ENCODE results near the gene DARS2.
A peak's percentile ranks its signal among the peaks of the same experiment; 100 is the strongest.
"Not testable (repeated sequence)": the region's sequence is repeated elsewhere in the genome, so short reads cannot be mapped to it uniquely, and the experiment has no call there.

DARS2 gene

GRCh38 chr1:173862146-173862768, 37.8 kb downstream of the DARS2 start:
- DNase-seq = not testable (repeated sequence)

GRCh38 chr1:173862769-173863223, 38.3 kb downstream of the DARS2 start:
- no peak for DNase-seq

GRCh38 chr1:173863224-173864161, 39.0 kb downstream of the DARS2 start:
- no peak for DNase-seq

- no peak for DNase-seq
Measured at GRCh38 chr1:173864179-173864867, 39.9 kb downstream of the DARS2 start.

- no peak for DNase-seq
Measured at GRCh38 chr1:173865468-173866164, 41.1 kb downstream of the DARS2 start.

- DNase-seq = no peak
Measured at GRCh38 chr1:173866413-173867115, 42.1 kb downstream of the DARS2 start.

- DNase-seq = no peak
Measured at GRCh38 chr1:173867141-173867752, 42.8 kb downstream of the DARS2 start.

GRCh38 chr1:173867753-173868265, 43.3 kb downstream of the DARS2 start, which contains the start of gene GAS5:
TSS of gene GAS5 (minus strand) at chr1:173867989.
- peak; percentile 100 for DNase-seq

- DNase-seq = peak; percentile 91
Measured at GRCh38 chr1:173868266-173869020, 44.0 kb downstream of the DARS2 start, which contains the start of gene ZBTB37. TSS of gene ZBTB37 (plus strand) at chr1:173868380. CDS start at chr1:173870226, 1,846 bp downstream.

GRCh38 chr1:173869021-173869359, 44.5 kb downstream of the DARS2 start:
- DNase-seq = no peak

GRCh38 chr1:173870252-173871075, 46.0 kb downstream of the DARS2 start:
- no peak for DNase-seq

GRCh38 chr1:173871091-173871490, 46.6 kb downstream of the DARS2 start:
- DNase-seq = no peak

- DNase-seq = no peak
Measured at GRCh38 chr1:173871500-173871899, 47.0 kb downstream of the DARS2 start.

GRCh38 chr1:173876732-173877131, 52.3 kb downstream of the DARS2 start:
- DNase-seq = no peak

- no peak for DNase-seq
Measured at GRCh38 chr1:173878251-173878650, 53.8 kb downstream of the DARS2 start.

GRCh38 chr1:173881117-173881516, 56.6 kb downstream of the DARS2 start:
- DNase-seq = not testable (repeated sequence)

- no peak for DNase-seq
Measured at GRCh38 chr1:173884701-173885100, 60.2 kb downstream of the DARS2 start.

GRCh38 chr1:173886746-173887611, 62.5 kb downstream of the DARS2 start:
- no peak for DNase-seq

- DNase-seq = no peak
Measured at GRCh38 chr1:173887627-173888026, 63.2 kb downstream of the DARS2 start.
